ENCODE results near the gene BOD1. TPM values are rescaled to one million over a fixed set of nuclear protein-coding genes. Genes with fewer than 3 reads are reported as not detected.

BOD1 gene
- total and polyA plus RNA-seq, 10 of the 15 experiments (the other 5 are each of a cell fraction or from before 2014, with no cell fraction given): 14.1 to 35.8 (median 29.6) TPM

DNA sequence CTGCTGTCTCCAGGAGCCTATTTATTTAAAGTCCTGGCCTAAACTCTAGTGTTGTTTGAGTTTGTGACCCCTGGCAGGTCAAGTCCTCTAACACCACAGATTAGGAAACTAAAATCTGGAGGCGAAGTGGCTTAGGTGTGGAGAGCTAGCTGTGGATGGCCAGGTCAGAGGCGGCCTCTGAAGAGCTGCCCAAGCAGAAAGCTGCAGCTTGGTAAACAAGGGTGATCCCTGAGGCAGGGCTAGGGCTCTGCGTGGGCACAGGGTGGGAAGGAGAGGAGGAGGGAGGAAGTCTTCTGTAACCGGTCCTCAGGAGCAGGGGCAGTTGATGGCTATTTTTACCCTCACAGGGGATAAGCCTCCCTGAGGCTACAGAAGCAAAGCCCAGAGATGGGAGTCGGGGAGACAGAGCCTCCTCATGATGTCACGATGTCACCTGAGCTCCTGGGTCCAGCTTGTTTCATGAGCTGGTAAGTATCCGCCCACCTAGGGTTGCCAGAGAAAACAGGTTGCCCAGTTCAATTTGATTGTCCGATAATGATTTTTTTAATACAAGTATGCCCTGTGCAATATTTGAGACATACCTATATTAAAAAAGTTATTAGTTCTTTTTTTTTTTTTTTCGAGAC, 25.9 kb upstream of the BOD1 start:
- no peak for DNase-seq (ENCODE audit: low read depth, low spot score)
- H3K27ac ChIP-seq (ENCODE audit: control insufficient read depth, insufficient read depth): no peak overlapping the region
- no peaks in the 10 kb centered on the region for H3K27me3 ChIP-seq (replicated peaks in 1 of 2; ENCODE audit: control insufficient read depth in 2 of 2, insufficient read depth in 2 of 2, low read length in 1 of 2)
- no peaks in the 10 kb centered on the region for H4K20me1 ChIP-seq (ENCODE audit: control insufficient read depth, insufficient read depth)
- RAD21 ChIA-PET (ENCODE audit: unreplicated experiment): interaction anchor here (1.1 to 1.4 kb wide), 2 partner anchors 144 to 178 kb away, joined by 3 to 5 read pairs; no protein-coding TSS in a partner anchor
- SMC1A ChIA-PET (ENCODE audit: uncharacterized antibody, unreplicated experiment): interaction anchor here (1.0 to 1.7 kb wide), 5 partner anchors 9 to 290 kb away, joined by 3 to 4 read pairs (median 3); no protein-coding TSS in a partner anchor
- no peak overlapping the region for H2AFZ ChIP-seq (ENCODE audit: control insufficient read depth, low read depth, low read length)
- H3K79me2 ChIP-seq (ENCODE audit: control insufficient read depth, insufficient read depth, low read length): no peaks in the 10 kb centered on the region
- H3K4me2 ChIP-seq (ENCODE audit: control insufficient read depth, insufficient read depth): no peak overlapping the region
- intact Hi-C loops (cut with micrococcal nuclease; ENCODE audit: unreplicated experiment): no loop called here
- no peaks in the 10 kb centered on the region for H3K9me3 ChIP-seq (replicated peaks; ENCODE audit: control insufficient read depth, insufficient read depth, low read length)
- peaks cover 12% of the 10 kb centered on the region for H3K4me1 ChIP-seq (ENCODE audit: control insufficient read depth, insufficient read depth, low read length)
- H3K4me3 ChIP-seq: no peak overlapping the region
- FAIRE-seq: no peak
- 45% methylated on average over 8 of the region's 9 CpGs for WGBS (ENCODE audit: insufficient coverage, insufficient replicate concordance, low lambda C conversion rate, missing lambda C conversion rate)
- no peaks in the 10 kb centered on the region for H3K36me3 ChIP-seq (ENCODE audit: control insufficient read depth in 2 of 2, insufficient read depth in 2 of 2, low read length in 1 of 2)
- no peak for ATAC-seq
- no TSS peak for BruUV-seq (replicated peaks)
- in situ Hi-C loops (cut with MboI): no loop called here
- TF ChIP-seq IRF4 (IDR thresholded peaks at IDR 0.05; ENCODE audit: low read depth, low read length) (no peak), CEBPB (IDR thresholded peaks at IDR 0.05; ENCODE audit: borderline replicate concordance in 1 of 2, low read depth in 2 of 2, low read length in 2 of 2) (no peak)
- POLR2A ChIA-PET: interaction anchor here (0.7 kb wide), 1 partner anchor 147 kb away, joined by 3 read pairs; no protein-coding TSS in a partner anchor
- CTCF ChIA-PET: interaction anchor here (0.7 to 1.8 kb wide), 6 partner anchors 12 to 330 kb away, joined by 3 to 7 read pairs (median 3); no protein-coding TSS in a partner anchor
- H3K9ac ChIP-seq (ENCODE audit: control insufficient read depth, insufficient read depth, low read length): no peak overlapping the region

DNA sequence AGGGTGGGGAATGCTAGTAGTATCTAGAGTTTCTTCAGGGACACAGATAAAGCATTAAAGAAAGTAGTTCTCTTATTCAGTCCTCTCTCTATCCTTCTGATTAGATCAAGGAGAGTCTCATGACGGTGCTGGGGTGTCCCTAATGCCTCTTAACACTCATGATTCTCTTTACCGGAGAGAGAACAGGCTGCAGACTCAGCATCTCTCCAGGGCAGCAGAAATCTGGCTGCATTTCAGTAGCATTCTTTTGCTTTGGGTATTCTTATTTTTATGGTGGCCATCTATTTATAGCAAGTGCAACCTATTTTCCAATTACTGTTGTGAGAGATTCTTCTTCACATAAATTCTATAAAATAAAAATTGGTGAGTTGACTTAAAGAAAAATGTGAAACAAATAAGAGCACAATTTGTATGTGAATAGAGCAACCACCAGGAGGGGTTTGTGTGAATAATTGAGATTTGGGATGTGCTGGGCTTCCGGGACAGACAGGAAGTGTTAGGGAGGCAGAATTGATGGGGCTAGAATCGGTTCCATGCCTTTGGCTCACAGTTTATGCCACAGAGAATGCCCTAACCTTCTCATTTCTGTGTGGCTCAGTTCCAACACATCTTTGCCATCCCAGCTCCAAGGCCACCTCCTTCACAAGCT, 23.8 kb upstream of the BOD1 start:
- Histone ChIP-seq H3K27me3 (replicated peaks in 1 of 2; ENCODE audit: control insufficient read depth in 2 of 2, insufficient read depth in 2 of 2, low read length in 1 of 2) (no peaks in the 10 kb centered on the region), H3K27ac (ENCODE audit: control insufficient read depth, insufficient read depth) (no peak overlapping the region), H2AFZ (ENCODE audit: control insufficient read depth, low read depth, low read length) (no peak overlapping the region), H3K4me1 (ENCODE audit: control insufficient read depth, insufficient read depth, low read length) (peaks cover 12% of the 10 kb centered on the region), H3K9me3 (replicated peaks; ENCODE audit: control insufficient read depth, insufficient read depth, low read length) (no peaks in the 10 kb centered on the region), H3K4me3 (no peak overlapping the region), H3K36me3 (ENCODE audit: control insufficient read depth in 2 of 2, insufficient read depth in 2 of 2, low read length in 1 of 2) (no peaks in the 10 kb centered on the region), H3K79me2 (ENCODE audit: control insufficient read depth, insufficient read depth, low read length) (no peaks in the 10 kb centered on the region), H3K9ac (ENCODE audit: control insufficient read depth, insufficient read depth, low read length) (no peak overlapping the region), H3K4me2 (ENCODE audit: control insufficient read depth, insufficient read depth) (no peak overlapping the region), H4K20me1 (ENCODE audit: control insufficient read depth, insufficient read depth) (no peaks in the 10 kb centered on the region)
- POLR2A ChIA-PET: interaction anchor here (0.7 kb wide), 1 partner anchor 11 kb away, joined by 3 read pairs; no protein-coding TSS in a partner anchor
- RAD21 ChIA-PET (ENCODE audit: unreplicated experiment): interaction anchor here (1.4 kb wide), 1 partner anchor 285 kb away, joined by 3 read pairs; no protein-coding TSS in a partner anchor
- FAIRE-seq (no peak), DNase-seq (ENCODE audit: low read depth, low spot score) (no peak), ATAC-seq (no peak)
- CTCF ChIA-PET: interaction anchor here (1.3 to 3.1 kb wide), 3 partner anchors 10 to 285 kb away, joined by 4 to 6 read pairs (median 5); no protein-coding TSS in a partner anchor
- no TSS peak for BruUV-seq (replicated peaks)
- no peak for TF ChIP-seq BCL11A (IDR thresholded peaks at IDR 0.05; ENCODE audit: low read depth, low read length)
- no peak for TF ChIP-seq RB1 (IDR thresholded peaks at IDR 0.05; ENCODE audit: borderline replicate concordance)
- TF ChIP-seq, protein P1, sequence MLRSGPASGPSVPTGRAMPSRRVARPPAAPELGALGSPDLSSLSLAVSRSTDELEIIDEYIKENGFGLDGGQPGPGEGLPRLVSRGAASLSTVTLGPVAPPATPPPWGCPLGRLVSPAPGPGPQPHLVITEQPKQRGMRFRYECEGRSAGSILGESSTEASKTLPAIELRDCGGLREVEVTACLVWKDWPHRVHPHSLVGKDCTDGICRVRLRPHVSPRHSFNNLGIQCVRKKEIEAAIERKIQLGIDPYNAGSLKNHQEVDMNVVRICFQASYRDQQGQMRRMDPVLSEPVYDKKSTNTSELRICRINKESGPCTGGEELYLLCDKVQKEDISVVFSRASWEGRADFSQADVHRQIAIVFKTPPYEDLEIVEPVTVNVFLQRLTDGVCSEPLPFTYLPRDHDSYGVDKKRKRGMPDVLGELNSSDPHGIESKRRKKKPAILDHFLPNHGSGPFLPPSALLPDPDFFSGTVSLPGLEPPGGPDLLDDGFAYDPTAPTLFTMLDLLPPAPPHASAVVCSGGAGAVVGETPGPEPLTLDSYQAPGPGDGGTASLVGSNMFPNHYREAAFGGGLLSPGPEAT (IDR thresholded peaks at IDR 0.05; ENCODE audit: low read depth): no peak
- no peak for TF ChIP-seq CBFB (IDR thresholded peaks at IDR 0.05; ENCODE audit: low read depth)
- TF ChIP-seq SMC3 (IDR thresholded peaks at IDR 0.05; ENCODE audit: borderline replicate concordance, low read length): peak; percentile 20; the same call in 1 of the 2 replicates
- no peak for TF ChIP-seq RAD51 (IDR thresholded peaks at IDR 0.05)
- no peak for TF ChIP-seq ZNF622 (IDR thresholded peaks at IDR 0.05)
- TF ChIP-seq RAD21 (IDR thresholded peaks at IDR 0.05; ENCODE audit: insufficient read depth, low read depth, low read length): 0 out of 2 replicates have a peak, but pooled peaks have one; percentile 7
- TF ChIP-seq ZNF24 (IDR thresholded peaks at IDR 0.05): no peak
- no peak for TF ChIP-seq MTA2 (IDR thresholded peaks at IDR 0.05; ENCODE audit: low read depth)
- no peak for TF ChIP-seq BMI1 (IDR thresholded peaks at IDR 0.05; ENCODE audit: borderline replicate concordance)
- TF ChIP-seq BHLHE40 (IDR thresholded peaks at IDR 0.05; ENCODE audit: borderline replicate concordance in 1 of 2, low read depth in 2 of 2, low read length in 1 of 2): no peak
- no peak for TF ChIP-seq STAT3 (IDR thresholded peaks at IDR 0.05; ENCODE audit: low read depth, low read length)
- in situ Hi-C loops (cut with MboI) (no loop called here), intact Hi-C loops (cut with micrococcal nuclease; ENCODE audit: unreplicated experiment) (no loop called here)
- SMC1A ChIA-PET (ENCODE audit: uncharacterized antibody, unreplicated experiment): interaction anchor here (1.3 to 1.7 kb wide), 2 partner anchors 10 to 181 kb away, joined by 3 to 4 read pairs; no protein-coding TSS in a partner anchor
- 29% methylated on average over 4 of the region's 4 CpGs for WGBS (ENCODE audit: insufficient coverage, insufficient replicate concordance, low lambda C conversion rate, missing lambda C conversion rate)

Measured in GM12878 (cell line).